Erythroblast (primary cell): ENCODE measurements around the gene FMN1.

Experiments
- GATA1 ChIP-seq: IDR thresholded peaks from 2 replicates; pipeline ENCODE4 v1.6.1; 2011; ENCODE audit warnings: low read depth, mild to moderate bottlenecking, control low read depth, low read length, moderate library complexity
- POLR2A ChIP-seq: IDR thresholded peaks from 2 replicates; pipeline ENCODE4 v1.6.1; 2011; ENCODE audit warnings: mild to moderate bottlenecking, low read length

DNA sequence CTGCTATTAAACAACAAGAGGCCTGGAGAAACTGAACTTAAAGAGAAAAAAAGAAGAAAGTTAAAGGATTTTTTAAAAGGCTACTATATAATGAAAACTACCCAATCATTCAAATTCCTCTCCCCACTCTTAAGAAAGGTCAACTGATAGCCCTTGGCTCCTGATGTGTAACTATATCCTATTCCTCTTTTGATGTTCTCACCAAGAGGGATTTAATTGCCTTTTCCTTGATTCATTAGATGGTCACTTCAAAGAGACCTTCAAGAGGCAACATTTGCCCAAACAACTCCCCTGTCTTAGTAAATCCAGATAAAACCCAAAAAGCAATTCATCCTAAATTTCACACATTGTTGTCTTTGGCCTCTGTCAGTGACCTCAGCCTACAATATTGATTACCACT lies 86.0 kb downstream of the FMN1 start:
- TF ChIP-seq POLR2A: no peak
- TF ChIP-seq GATA1: no peak
